ENCODE data around the gene PHOSPHO2. TPM values are rescaled to one million over a fixed set of nuclear protein-coding genes. Genes with fewer than 3 reads are reported as not detected.

Gene PHOSPHO2
- total and polyA plus RNA-seq, 2 donors (not counting 3 experiments of a cell fraction or from before 2014, with no cell fraction given), result 0.69 to 2.7 TPM

DNA sequence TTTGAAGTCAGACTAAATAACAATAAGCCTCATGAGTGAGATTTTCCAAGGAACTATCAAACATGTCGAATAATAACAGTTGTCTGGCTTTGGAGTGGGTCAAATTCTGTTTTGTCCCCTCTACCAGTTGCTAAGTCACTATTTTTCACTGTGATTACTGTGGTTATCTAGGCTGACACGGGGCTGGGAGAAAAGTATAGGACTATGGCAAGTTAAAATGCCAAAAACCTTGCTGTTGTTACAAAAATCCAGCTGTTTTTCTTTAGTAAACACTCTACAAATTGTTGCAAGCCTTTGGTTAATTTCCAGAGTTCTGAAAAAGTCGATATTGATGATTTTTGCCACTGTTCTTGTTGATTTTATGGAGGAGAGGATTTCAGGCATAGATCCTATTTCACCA is 1.6 kb upstream of the PHOSPHO2 start:
- TF ChIP-seq CTCF (IDR thresholded peaks at IDR 0.05; ENCODE audit: extremely low read depth in 1 of 2, insufficient read depth in 1 of 2, low read depth in 1 of 2, low read length in 2 of 2) (no peak), POLR2A (IDR thresholded peaks at IDR 0.05; ENCODE audit: low read depth, low read length) (no peak), POLR2AphosphoS5 (IDR thresholded peaks at IDR 0.05; ENCODE audit: insufficient read depth, low read depth, low read length) (no peak), JUN (IDR thresholded peaks at IDR 0.05; ENCODE audit: borderline replicate concordance, insufficient read depth, insufficient read length, low read depth) (no peak), FOS (IDR thresholded peaks at IDR 0.05; ENCODE audit: borderline replicate concordance, insufficient read depth, low read length) (no peak), GATA2 (IDR thresholded peaks at IDR 0.05; ENCODE audit: insufficient read depth, insufficient read length, low read depth, low read length) (no peak), MYC (IDR thresholded peaks at IDR 0.05; ENCODE audit: low read depth, low read length) (no peak), EZH2 (IDR thresholded peaks at IDR 0.05; ENCODE audit: borderline replicate concordance, low read depth, low read length, severe bottlenecking) (no peak), MAX (IDR thresholded peaks at IDR 0.05; ENCODE audit: insufficient read depth, insufficient read length) (no peak)
- Histone ChIP-seq H3K4me3 (replicated peaks in 1 of 3; ENCODE audit: insufficient read depth in 1 of 3, low read depth in 1 of 3, low read length in 3 of 3) (no peak overlapping the region), H3K4me1 (ENCODE audit: control insufficient read depth, extremely low read depth, insufficient read depth, low read length) (peaks cover 8% of the 10 kb centered on the region), H3K9me1 (replicated peaks; ENCODE audit: control insufficient read depth, extremely low read depth, insufficient read depth, low read length) (no peaks in the 10 kb centered on the region), H4K20me1 (replicated peaks; ENCODE audit: control insufficient read depth, extremely low read depth, insufficient read depth, low read length) (no peaks in the 10 kb centered on the region), H3K9me3 (replicated peaks; ENCODE audit: control insufficient read depth, insufficient read depth, low read length) (no peaks in the 10 kb centered on the region), H3K79me2 (ENCODE audit: control insufficient read depth, insufficient read depth, low read length) (no peaks in the 10 kb centered on the region), H3K27ac (ENCODE audit: insufficient read depth, low read depth, low read length) (no peak overlapping the region), H3K9ac (replicated peaks; ENCODE audit: extremely low read depth, insufficient read depth, low read length) (no peak overlapping the region), H3K4me2 (ENCODE audit: insufficient read depth, low read length) (no peak overlapping the region), H3K36me3 (ENCODE audit: control insufficient read depth in 2 of 2, extremely low read depth in 1 of 2, insufficient read depth in 2 of 2, low read length in 2 of 2) (no peaks in the 10 kb centered on the region), H3K27me3 (ENCODE audit: control insufficient read depth in 2 of 2, insufficient read depth in 2 of 2, low read length in 2 of 2) (peaks cover 11 to 25% of the 10 kb centered on the region in 2 experiments), H2AFZ (ENCODE audit: low read depth, low read length) (no peak overlapping the region)
- no TSS peak for BruUV-seq (replicated peaks)
- intact Hi-C loops (cut with micrococcal nuclease), result loop anchor here (5.0 kb wide), 1 partner anchor 120 kb away; the partner anchor contains the start of gene FASTKD1
- dilution Hi-C loops (cut with MboI; ENCODE audit: extremely low pct_ligation_motif_present, low sequenced_read_pairs), result no loop called here
- CTCF ChIA-PET, result interaction anchor here (1.3 kb wide), 1 partner anchor 72 kb away, joined by 4 read pairs; no protein-coding TSS in a partner anchor
- DNase-seq (ENCODE audit: low read depth, low spot score), result no peak
- POLR2A ChIA-PET, result no interaction called here
- FAIRE-seq, result no peak
